Vagina (tissue), 2 donors: ENCODE data around the gene CHD9.

Source experiments
- POLR2A ChIP-seq, 2 donors: fragments of 450-650 bp; IDR thresholded peaks; one replicate each; pipeline ENCODE4 v1.6.1; 2017; ENCODE audit warnings: antibody characterized with exemption in 2 of 2, mild to moderate bottlenecking in 2 of 2, moderate library complexity in 2 of 2
- POLR2AphosphoS5 ChIP-seq, 2 donors: sonication (generic); formaldehyde crosslinking; IDR thresholded peaks; one replicate each; pipeline ENCODE4 v1.9.0; 2017; ENCODE audit warnings: antibody characterized with exemption in 2 of 2, mild to moderate bottlenecking in 2 of 2, low read depth in 1 of 2; ENCODE audit not compliant: insufficient read depth in 1 of 2
- TF ChIP-seq, protein P1 (sequence below), 3 experiments: fragments of 450-650 bp in 2 of 3; fragments of 200-600 bp in 1 of 3; sonication (generic) in 1 of 3; IDR thresholded peaks; one replicate each; pipeline ENCODE4 v1.5.1; 2017 to 2019; ENCODE audit warnings: antibody characterized with exemption in 3 of 3, mild to moderate bottlenecking in 2 of 3, moderate library complexity in 2 of 3

DNA sequence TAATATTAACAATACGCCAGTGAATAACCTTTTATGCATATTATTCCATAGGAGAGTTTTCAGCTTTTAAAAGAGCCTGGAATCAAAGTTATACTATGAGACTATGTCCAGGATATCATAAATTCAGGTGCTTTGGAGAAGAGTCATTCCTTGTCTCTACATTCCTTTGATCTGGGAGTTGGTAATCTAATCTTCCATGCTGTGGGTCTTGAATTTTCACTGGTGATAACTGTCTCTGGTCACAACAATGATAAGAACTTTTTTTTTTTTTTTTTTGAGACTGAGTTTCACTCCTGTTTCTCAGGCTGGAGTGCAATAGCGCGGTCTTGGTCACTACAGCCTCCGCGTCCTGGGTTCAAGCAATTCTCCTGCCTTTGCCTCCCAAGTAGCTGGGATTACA lies 50.8 kb downstream of the CHD9 start:
- TF ChIP-seq, protein P1, sequence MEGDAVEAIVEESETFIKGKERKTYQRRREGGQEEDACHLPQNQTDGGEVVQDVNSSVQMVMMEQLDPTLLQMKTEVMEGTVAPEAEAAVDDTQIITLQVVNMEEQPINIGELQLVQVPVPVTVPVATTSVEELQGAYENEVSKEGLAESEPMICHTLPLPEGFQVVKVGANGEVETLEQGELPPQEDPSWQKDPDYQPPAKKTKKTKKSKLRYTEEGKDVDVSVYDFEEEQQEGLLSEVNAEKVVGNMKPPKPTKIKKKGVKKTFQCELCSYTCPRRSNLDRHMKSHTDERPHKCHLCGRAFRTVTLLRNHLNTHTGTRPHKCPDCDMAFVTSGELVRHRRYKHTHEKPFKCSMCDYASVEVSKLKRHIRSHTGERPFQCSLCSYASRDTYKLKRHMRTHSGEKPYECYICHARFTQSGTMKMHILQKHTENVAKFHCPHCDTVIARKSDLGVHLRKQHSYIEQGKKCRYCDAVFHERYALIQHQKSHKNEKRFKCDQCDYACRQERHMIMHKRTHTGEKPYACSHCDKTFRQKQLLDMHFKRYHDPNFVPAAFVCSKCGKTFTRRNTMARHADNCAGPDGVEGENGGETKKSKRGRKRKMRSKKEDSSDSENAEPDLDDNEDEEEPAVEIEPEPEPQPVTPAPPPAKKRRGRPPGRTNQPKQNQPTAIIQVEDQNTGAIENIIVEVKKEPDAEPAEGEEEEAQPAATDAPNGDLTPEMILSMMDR (IDR thresholded peaks at IDR 0.05) = no peak
- TF ChIP-seq POLR2A (IDR thresholded peaks at IDR 0.05) (no peak), POLR2AphosphoS5 (IDR thresholded peaks at IDR 0.05; ENCODE audit: insufficient read depth in 1 of 2, low read depth in 1 of 2) (no peak)
